Measurements from ENCODE around the gene VTI1B. TPM values are rescaled to one million over a fixed set of nuclear protein-coding genes. Genes with fewer than 3 reads are reported as not detected.

The VTI1B gene
- total and polyA plus RNA-seq, 4 donors = 26.5 to 76.3 (median 28.9) TPM

DNA sequence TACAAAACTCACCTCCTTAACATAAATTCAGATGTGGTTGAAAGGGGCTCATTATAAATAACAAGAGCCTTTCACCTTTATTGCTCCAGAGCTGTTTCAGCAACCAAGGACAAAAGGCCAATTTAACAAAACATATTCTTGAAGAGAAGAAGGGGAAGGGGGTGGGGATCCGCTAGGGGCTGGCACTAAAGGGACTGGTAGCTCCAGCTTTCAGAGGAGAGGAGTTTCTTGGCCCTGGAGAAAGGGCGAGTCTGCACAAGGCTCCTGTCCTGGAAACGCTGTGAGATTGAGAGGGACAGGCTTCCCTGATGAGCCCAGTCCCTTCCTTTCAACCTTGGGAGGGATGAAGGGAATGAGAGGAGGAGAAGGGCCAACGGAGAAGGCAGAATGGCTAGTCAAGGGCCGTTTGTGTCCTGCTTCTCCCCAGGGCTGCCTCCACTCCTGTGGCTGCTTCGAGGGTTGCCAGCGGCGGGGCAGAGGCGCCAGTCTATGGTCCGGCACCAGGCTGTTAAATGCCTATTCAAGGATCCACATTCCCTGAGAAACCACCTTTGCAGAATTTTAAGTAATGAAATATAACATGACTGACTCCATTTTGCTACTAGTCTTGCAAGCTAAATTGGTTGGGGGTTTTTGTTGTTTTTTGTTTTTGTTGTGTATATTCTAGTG is 64.7 kb downstream of the VTI1B start:
- H3K27ac ChIP-seq (ENCODE audit: low read depth in 1 of 2, low read length in 2 of 2) = no peak overlapping the region
- H3K9me3 ChIP-seq (ENCODE audit: control insufficient read depth in 4 of 4, low read length in 3 of 4) = no peaks in the 10 kb centered on the region
- no peak overlapping the region for H3K9ac ChIP-seq (ENCODE audit: low read depth in 1 of 2, low read length in 2 of 2)
- TF ChIP-seq HNF4A (conservative IDR thresholded peaks at IDR 0.05) = no peak
- TF ChIP-seq ATF3 (IDR thresholded peaks at IDR 0.05) = no peak
- no peak for TF ChIP-seq HNF4G (IDR thresholded peaks at IDR 0.05)
- TF ChIP-seq GABPA (IDR thresholded peaks at IDR 0.05 in 1 of 2, conservative IDR thresholded peaks at IDR 0.05 in 1 of 2) = no peak
- no peak for TF ChIP-seq FOXA2 (IDR thresholded peaks at IDR 0.05)
- no peak for TF ChIP-seq TAF1 (conservative IDR thresholded peaks at IDR 0.05)
- no peak for TF ChIP-seq EGR1 (IDR thresholded peaks at IDR 0.05; ENCODE audit: low read depth in 2 of 2)
- no peak for TF ChIP-seq CTCF (IDR thresholded peaks at IDR 0.05; ENCODE audit: low read depth, low read length, missing input control)
- no peak for TF ChIP-seq NR2F2 (IDR thresholded peaks at IDR 0.05)
- no peak for TF ChIP-seq ZBTB33 (IDR thresholded peaks at IDR 0.05)
- no peak for TF ChIP-seq SP1 (IDR thresholded peaks at IDR 0.05)
- TF ChIP-seq FOXA1 (IDR thresholded peaks at IDR 0.05) = no peak
- TF ChIP-seq JUND (IDR thresholded peaks at IDR 0.05) = no peak
- TF ChIP-seq, protein P1, sequence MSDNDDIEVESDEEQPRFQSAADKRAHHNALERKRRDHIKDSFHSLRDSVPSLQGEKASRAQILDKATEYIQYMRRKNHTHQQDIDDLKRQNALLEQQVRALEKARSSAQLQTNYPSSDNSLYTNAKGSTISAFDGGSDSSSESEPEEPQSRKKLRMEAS (IDR thresholded peaks at IDR 0.05) = no peak
- no peak for TF ChIP-seq YY1 (IDR thresholded peaks at IDR 0.05)
- WGBS = 86% methylated on average over 10 of the region's 10 CpGs
- H3K4me3 ChIP-seq (ENCODE audit: low read depth in 1 of 3, low read length in 3 of 3) = no peak overlapping the region
- H3K4me1 ChIP-seq (ENCODE audit: control insufficient read depth in 4 of 4, insufficient read depth in 4 of 4, low read length in 3 of 4) = no peaks in the 10 kb centered on the region
- H3K27me3 ChIP-seq (ENCODE audit: control insufficient read depth in 4 of 4, insufficient read depth in 4 of 4, low read length in 3 of 4) = no peaks in the 10 kb centered on the region
- no peaks in the 10 kb centered on the region for H3K36me3 ChIP-seq (ENCODE audit: control insufficient read depth in 4 of 4, insufficient read depth in 3 of 4, low read depth in 1 of 4, low read length in 3 of 4)
- DNase-seq (ENCODE audit: low spot score) = no peak

DNA sequence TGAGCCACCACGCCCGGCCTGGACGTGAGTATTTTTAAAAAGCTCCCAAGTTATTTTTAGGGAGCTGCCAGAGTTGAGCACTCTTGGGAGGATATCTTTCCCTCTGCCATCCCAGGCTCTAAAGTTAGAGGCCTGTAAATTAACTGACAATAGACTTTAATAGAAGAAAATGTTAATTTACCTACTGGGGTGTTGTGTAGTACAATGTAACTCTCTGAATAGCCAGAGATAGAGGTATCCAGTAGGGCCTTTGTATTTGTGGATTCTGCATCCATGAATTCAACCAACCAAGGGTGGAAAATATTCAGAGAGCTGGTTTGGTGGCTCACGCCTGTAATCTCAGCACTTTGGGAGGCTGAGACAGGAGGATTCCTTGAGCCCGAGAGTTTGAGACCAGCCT is 66.8 kb downstream of the VTI1B start:
- Histone ChIP-seq H3K4me1 (ENCODE audit: control insufficient read depth in 4 of 4, insufficient read depth in 4 of 4, low read length in 3 of 4) (no peaks in the 10 kb centered on the region), H3K27me3 (ENCODE audit: control insufficient read depth in 4 of 4, insufficient read depth in 4 of 4, low read length in 3 of 4) (no peaks in the 10 kb centered on the region), H3K36me3 (ENCODE audit: control insufficient read depth in 4 of 4, insufficient read depth in 3 of 4, low read depth in 1 of 4, low read length in 3 of 4) (no peaks in the 10 kb centered on the region), H3K27ac (ENCODE audit: low read depth in 1 of 2, low read length in 2 of 2) (no peak overlapping the region), H3K9me3 (ENCODE audit: control insufficient read depth in 4 of 4, low read length in 3 of 4) (no peaks in the 10 kb centered on the region), H3K9ac (ENCODE audit: low read depth in 1 of 2, low read length in 2 of 2) (no peak overlapping the region), H3K4me3 (ENCODE audit: low read depth in 1 of 3, low read length in 3 of 3) (no peak overlapping the region)
- WGBS = 94% methylated on average over 5 of the region's 5 CpGs
- no peak for DNase-seq (ENCODE audit: low spot score)
- TF ChIP-seq GABPA (IDR thresholded peaks at IDR 0.05 in 1 of 2, conservative IDR thresholded peaks at IDR 0.05 in 1 of 2) (no peak), NR2F2 (IDR thresholded peaks at IDR 0.05) (no peak), HNF4G (IDR thresholded peaks at IDR 0.05) (no peak), RAD21 (IDR thresholded peaks at IDR 0.05) (no peak), SP1 (IDR thresholded peaks at IDR 0.05) (no peak), ZBTB33 (IDR thresholded peaks at IDR 0.05) (no peak), HNF4A (conservative IDR thresholded peaks at IDR 0.05) (no peak), FOXA1 (IDR thresholded peaks at IDR 0.05) (no peak), JUND (IDR thresholded peaks at IDR 0.05) (no peak), FOXA2 (IDR thresholded peaks at IDR 0.05) (no peak)
- TF ChIP-seq, protein P1 (IDR thresholded peaks at IDR 0.05) = no peak
- TF ChIP-seq, protein P2, sequence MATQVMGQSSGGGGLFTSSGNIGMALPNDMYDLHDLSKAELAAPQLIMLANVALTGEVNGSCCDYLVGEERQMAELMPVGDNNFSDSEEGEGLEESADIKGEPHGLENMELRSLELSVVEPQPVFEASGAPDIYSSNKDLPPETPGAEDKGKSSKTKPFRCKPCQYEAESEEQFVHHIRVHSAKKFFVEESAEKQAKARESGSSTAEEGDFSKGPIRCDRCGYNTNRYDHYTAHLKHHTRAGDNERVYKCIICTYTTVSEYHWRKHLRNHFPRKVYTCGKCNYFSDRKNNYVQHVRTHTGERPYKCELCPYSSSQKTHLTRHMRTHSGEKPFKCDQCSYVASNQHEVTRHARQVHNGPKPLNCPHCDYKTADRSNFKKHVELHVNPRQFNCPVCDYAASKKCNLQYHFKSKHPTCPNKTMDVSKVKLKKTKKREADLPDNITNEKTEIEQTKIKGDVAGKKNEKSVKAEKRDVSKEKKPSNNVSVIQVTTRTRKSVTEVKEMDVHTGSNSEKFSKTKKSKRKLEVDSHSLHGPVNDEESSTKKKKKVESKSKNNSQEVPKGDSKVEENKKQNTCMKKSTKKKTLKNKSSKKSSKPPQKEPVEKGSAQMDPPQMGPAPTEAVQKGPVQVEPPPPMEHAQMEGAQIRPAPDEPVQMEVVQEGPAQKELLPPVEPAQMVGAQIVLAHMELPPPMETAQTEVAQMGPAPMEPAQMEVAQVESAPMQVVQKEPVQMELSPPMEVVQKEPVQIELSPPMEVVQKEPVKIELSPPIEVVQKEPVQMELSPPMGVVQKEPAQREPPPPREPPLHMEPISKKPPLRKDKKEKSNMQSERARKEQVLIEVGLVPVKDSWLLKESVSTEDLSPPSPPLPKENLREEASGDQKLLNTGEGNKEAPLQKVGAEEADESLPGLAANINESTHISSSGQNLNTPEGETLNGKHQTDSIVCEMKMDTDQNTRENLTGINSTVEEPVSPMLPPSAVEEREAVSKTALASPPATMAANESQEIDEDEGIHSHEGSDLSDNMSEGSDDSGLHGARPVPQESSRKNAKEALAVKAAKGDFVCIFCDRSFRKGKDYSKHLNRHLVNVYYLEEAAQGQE (IDR thresholded peaks at IDR 0.05) = no peak
